Stimulated activated CD8-positive, alpha-beta memory T cell treated with anti-CD3 and anti-CD28 coated beads, Interleukin-7, amount 100 ng/mL, for 4 hours (primary cell): ENCODE data around the gene NPTN.
"Not testable (repeated sequence)": the region's sequence is repeated elsewhere in the genome, so short reads cannot be mapped to it uniquely, and the experiment has no call there.

Experiments used
- DNase-seq, 2 donors: peaks; one replicate each; pipeline ENCODE4 v3.0.0-alpha.2; 2020; ENCODE audit warnings: low read depth in 2 of 2

The NPTN gene

DNA sequence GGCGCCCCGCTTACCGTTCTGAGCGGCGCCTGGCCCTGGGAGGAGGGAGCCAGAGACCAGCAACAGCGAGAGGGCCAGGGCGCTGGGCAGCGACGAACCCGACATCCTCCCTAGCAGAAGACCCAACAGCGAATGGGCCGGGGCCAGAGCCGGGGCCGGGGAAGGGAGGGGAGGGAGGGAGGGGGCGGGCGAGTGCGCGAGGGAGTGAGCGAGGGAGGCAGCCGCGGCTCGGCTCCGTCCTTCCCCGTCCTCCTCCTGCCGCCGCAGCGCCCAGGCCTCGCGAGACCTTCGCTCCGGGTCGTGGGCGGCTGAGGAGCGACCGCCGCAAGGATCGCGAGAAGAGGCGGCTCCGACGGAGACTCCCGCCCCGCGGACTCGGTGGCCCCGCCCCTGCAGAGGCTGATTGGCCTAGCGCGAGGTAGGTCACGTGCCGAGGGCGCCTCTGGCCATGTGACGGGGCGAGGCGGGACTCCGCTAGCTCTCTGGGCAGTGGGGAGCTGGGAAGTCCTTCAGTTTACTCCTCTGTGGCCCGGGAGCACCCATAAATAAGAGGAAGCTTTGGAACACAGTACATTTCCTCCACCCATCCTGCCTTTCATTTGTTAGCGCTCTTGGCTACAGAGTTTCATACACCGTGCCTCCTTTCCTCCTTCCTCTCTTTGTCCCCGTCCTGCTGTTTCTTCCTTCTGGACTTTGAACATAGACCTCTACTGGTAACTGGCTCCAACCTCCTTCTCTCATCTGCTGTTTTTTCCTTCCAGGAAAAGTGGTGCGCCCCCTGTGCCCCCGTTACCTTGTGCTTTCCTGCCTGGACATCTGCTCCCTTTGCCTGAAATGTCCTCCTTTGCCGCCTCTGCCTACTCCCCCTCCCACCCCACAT is at the start of gene NPTN:
Gene NPTN, minus strand, starts transcription at position 279 of the 880 bp plus-strand sequence. Its CDS starts 174 bp downstream, at position 105.
- peak; percentile 96 to 99 for DNase-seq

DNA sequence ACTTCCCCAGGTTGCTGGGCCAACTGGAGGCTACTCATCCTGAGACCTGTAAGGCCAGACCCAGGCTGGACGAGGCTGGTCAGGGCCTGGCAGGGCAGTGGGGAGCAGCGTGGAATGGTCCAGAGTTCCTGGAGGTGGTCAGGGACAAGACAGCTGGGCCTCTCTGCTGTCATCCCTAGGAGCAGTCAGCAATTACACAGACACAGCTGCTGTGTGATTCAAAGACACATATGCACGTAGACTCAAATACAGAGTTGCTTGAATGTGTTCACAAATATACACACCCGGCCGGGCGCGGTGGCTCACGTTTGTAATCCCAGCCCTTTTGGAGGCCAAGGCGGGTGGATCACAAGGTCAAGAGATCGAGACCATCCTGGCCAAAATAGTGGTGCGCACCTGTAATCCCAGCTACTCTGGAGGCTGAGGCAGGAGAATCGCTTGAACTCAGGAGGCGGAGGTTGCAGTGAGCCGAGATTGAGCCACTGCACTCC is 49.5 kb upstream of the NPTN start:
- DNase-seq, result no peak

DNA sequence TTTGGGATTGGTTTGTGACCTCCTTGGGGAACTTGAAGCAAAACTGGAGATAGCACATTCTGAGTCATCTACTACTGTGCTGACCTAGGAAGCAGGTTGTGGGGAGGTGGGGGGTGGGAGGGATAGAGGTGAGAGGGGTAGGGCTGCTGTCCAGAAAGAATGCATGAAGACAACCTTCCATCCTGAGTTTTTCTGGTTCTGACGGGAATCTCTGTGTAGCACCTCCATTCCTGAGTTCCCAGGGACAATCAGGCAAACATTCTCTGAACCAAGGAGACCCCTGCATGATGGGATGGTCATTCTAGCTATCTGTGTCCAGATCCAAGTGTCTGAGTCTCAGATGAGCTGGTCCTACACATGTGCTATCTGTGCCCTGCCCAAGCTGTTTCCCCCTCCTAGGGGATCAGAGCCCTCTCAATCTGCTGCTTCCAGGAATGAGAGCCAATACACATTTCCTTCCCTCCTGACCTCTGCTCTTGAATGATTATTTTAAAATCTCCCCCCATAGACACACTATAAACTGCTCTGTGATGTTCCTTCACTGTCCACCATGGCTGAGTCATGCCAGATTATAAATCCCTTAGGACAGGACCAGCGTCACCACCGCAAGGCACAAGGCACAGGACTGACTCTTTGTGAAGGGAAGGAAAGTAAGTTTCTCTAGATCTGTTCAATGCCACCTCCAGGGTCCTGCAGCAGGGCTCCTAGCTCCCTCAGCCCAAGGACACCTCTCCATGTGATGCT is 48.8 kb upstream of the NPTN start:
- DNase-seq, result no peak

DNA sequence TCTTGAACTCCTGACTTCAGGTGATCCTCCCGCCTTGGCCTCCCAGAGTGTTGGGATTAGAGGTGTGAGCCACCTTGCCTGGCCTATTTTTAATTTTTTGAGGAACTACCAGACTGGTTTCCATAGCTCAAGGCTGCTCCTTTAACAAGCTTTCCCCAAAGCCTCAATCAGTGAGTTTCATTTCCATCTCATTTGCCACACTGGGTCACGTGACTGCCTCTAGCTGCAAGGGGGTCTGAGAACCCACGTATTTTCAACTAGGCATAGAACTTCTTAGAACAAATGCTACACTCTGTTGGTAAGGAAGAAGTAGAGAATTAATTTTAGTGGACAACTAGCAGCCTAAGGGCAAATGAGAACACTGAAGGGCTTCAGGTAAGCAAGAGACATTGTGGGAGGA is 47.9 kb upstream of the NPTN start:
- no peak for DNase-seq

DNA sequence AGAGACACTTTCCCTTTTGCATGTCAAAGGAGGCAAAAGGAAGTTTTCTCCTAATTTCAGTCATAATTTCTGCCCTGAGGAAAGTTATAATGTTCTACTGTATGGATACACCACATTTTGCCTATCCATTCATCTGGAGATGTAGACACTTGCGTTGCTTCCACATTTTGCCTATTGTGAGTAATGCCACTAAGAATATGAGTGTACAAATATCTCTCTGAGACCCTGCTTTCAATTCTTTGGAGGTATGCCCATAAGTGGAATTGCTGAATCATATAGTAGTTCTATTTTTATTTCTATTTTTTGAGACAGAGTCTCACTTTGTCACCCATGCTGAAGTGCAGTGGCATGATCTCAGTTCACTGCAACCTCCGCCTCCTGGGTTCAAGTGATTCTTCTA is 47.4 kb upstream of the NPTN start:
- DNase-seq, result no peak

DNA sequence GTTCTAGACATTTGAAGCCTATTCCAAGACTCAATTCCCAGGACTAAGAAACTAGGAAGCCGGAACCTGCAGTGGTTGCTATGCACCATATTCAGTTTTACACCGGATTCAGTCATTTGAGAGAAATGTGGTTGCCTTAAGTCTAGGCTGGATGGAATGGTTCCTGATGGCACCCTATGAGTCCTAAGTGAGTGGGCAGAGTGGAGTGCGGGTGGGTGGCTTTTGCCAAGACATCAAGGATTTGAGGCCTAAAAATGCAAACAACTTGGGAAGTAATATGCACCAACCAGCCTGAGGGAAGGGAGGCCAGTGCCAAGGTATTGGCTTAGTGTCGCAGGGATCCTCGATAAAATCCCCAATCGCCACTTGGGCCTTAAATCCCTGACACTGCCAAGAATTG is 46.8 kb upstream of the NPTN start:
- no peak for DNase-seq

DNA sequence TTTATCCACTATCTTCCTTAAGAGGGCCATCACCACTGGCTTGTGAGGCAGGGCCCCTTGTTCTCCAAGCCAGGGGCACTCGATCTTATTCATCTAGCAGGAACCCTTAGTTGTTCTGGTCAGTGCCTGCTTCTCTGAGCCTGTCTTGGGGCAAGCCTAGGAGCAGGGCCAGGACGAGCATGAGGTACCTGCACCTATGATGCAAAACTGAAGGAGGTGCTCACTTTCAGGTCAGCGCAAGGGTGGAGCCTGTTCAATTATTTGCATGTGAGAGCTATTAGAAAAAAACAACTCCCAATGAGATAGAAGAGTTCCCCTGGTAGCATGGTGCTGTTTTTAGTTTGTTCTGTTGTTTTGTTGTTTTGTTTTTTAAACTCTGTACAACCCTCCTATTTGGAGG is 46.0 kb upstream of the NPTN start:
- no peak for DNase-seq

DNA sequence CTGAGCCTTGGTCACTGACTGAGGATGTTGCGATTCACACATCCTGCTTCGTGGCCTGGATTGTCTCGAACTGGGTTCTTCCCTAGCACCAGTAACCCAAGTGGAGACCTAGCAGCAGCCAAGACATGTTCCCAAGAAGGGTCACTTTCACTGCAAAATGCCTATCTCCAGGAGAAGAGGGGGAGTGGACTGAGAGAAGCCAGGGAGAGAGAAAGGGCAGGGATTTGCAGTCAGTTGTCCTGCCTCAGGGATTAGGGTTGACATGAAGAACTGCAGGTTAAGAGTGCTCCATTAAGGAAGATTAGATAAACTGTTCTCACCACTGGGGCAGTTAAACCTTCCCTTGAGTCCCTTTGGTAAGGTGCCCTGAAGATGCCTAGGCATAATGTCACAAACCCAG is 45.3 kb upstream of the NPTN start:
- no peak for DNase-seq

DNA sequence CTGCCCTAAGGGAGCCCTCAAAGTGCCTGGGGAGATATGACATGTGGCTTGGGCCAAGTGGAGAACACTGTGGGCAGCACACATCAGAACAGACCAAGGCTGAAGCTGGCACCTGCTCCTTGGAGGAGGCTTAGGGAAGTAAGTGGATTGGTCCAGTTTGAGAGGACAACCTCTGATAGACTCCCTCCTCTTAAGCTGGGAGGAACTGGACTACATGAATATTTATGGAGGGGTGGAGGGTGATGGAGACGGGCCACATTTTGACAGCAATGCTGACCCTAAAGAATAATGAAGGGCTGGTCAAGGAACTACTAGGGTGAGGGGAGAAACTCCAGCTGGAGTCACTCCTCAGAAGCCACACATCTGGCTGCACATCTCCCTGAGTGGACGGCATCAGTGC is 44.5 kb upstream of the NPTN start:
- no peak for DNase-seq

DNA sequence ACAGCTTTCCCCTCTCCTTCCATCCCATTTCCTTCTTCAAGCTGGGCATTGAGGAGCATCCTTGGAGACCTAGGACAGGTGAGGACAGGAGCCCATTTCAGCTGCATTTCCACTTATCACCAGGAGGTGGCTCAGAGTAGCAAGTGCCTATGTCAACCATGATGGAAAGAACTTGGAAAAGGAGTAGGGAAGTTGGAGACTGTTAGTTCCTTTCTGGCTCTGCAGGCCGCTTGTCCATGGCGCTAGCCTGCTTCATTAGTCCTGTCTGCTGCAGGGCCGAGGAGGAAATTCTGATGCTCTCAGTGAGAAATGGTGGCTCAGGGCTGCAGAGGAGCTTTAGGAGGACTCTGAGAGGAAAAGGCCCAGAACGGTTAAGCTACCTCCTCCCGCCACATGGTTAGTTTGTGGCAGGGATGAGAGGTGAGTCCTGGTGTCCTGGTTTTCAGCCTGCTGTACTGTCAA is 44.0 kb upstream of the NPTN start:
- no peak for DNase-seq

DNA sequence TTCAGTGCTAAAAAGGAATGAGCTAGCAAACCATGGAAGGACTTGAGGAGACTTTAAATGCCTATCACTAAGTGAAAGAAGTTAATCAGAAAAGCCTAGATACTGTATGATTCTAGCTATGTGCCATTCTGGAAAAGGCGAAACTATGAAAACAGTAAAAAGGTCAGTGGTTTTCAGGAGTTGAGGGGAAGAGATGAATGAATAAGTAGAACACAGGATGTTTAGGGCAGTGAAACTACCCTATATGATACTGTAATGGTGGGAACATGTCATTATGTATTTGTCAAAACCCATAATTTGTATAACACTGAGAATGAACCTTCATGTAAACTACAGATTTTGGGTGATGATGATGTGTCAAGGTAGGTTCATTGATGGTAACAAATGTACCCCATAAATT is 41.4 kb upstream of the NPTN start:
- no peak for DNase-seq

DNA sequence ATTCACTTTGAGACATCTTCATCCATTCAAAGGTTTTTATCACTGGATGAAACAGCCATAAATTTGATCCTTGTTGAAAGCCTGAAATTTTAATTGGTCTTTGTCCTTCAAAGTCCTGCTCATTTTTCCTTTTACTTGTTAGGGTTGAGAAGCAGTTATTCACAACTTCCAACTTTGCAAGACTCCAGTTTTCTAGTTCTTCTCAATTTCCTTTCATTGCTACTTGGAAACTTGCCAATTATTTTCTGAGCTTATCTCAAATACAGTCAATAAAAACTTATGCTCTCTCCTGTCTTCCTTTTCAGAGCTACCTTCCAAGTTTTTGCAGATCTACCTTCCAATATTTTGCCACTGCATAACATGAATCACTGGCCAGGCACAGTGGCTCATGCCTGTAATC is 27.3 kb upstream of the NPTN start:
- DNase-seq, result no peak

DNA sequence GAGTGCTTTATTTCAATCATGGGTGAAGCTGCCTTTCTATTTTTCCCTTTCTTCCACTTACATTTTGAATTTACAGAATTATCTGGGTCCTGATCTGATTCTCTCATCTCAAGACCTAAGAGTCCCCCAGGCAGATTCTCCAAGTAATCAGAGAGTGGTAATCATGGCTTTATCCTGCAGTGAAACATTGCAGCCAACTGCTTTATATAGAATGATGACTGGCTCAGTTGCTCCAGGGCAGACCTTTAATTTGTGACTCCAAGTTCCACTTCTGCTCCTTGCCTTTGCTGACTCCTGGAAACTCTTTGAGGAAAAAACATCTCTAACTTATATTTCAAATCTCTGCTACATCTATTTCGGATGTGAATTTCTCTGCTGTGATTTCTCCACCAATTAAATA is 25.5 kb upstream of the NPTN start:
- DNase-seq, result no peak

DNA sequence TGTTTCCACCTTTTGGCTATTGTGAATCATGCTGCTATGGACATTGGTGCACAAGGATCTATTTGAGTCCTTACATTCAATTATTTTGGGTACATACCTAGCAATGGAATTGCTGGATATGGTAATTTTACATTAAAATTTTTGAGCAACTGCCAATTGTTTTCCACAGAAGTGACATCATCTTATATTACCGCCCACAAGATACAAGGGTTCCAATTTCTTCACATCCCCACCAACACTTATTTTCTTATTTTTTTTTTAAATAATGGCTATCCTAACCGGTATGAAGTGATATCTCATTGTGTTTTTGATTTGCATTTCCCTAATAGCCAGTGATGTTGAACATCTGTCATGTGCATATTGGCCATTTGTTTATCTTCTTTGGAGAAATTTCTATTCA is 22.5 kb upstream of the NPTN start:
- no peak for DNase-seq

DNA sequence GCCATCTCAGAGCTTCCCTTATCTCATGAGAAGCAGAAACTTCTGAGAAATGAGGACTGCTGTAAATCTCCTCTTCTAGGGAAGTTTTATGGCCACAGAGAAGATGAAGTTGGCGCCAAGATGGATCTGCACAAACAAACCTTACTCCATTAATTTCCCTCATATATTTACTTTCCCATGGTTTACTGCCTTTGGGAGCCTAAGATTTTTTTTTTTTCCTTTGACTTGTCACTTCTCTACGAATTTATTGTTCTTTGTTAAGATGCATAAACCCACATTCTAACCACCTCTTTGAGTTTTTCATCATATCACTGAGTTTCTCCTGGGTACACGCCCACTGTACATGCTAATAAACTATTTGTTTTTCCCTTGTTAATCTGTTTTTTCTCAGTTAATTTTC is 21.5 kb upstream of the NPTN start:
- no peak for DNase-seq

DNA sequence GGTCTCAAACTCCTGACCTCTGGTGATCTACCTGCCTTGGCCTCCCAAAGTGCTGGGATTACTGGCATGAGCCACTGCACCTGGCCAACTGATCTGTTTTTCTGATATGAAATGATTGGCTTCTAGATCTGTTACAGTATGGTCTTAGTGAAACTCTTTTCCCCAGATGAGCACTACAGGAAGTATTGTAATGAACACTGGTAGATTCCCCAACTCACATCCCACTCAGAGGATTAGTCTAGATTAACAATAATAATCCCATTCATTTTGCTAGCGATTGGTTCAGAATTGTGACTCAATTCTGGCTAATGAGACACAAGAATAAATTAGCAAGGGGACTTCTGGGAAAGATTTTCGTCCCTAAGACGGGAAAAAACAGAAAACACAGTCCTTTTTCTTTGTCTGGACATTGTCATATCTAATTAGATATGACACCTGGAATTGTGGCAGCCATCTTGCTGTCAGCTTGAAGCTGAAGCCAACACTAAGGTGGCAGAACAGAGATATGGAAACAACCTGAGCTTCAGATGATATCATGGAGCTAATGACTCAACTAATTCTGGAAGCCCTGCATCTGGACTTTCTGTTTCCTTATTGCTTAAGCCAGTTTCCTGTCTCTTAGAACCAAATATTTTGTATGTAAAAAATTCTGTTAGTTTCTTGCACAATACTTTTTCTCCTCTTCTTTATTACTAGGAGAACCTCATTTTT is 17.4 kb upstream of the NPTN start:
- DNase-seq, result no peak

DNA sequence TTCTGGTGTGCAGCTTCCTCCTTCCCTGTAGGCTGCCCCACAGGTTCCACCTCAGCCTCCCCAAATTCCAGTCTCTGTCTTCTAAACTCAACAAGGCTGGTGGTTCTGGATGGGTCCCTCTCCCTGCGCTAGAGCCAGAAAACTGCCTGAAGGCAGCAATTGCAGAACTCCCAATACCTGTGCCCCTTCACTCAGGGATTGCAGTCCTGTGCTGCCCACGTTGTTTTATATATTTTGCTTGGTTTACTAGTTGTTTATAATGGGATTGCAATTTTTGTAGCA is 14.8 kb upstream of the NPTN start:
- DNase-seq, result no peak

DNA sequence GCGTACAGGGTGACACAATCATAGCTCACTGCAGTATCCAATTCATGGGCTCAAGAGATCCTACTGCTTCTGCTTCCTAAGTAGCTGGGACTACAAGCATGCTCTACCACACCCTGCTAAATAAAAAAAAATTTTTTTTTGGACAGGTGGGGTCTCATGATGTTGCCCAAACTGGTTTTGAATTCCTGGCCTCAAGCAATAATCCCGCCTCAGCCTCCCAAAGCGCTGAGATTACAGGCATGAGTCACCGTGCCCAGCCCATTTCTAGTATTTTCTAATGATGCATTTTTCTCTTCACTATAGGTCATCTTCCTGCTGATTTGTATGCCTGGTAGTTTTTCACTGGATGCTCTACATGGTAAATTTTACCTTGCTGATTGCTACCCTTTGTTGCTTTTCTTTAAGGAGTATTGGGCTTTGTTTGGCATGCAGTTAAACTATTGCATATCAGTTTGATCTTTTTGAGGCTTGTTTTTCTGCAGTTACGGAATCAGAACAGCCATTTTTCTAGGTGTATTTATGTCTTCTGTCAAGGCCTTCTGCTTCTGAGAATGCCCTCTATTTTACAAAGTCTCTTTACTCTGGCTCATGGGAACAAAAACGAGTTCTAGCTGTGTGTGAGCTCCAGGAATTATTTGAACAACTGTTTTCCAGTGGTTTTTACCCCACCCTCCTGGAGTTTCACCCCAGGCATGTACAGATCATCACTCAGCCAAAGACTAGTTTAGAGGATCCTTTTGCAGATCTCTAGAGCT is 14.2 kb upstream of the NPTN start:
- DNase-seq, result no peak

DNA sequence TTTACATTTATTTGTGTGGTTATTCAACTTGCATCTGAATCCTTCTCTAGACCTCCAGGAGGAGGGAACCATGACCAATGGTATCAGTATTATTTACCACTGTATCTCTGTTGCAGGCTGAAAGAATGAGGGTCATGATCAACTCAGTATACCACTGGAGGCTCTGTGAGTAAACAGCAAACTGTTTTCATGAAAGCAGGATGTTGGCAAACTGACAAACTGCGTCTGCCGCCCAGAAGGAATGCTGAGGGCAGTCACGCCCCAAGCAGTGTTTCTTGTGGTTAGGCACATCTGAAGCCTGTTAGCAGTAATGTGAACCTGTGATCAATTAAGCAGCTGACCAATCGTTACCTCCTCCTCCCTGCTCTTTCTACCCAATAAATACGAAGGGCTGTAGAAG is 6.3 kb upstream of the NPTN start:
- DNase-seq, result not testable (repeated sequence)

DNA sequence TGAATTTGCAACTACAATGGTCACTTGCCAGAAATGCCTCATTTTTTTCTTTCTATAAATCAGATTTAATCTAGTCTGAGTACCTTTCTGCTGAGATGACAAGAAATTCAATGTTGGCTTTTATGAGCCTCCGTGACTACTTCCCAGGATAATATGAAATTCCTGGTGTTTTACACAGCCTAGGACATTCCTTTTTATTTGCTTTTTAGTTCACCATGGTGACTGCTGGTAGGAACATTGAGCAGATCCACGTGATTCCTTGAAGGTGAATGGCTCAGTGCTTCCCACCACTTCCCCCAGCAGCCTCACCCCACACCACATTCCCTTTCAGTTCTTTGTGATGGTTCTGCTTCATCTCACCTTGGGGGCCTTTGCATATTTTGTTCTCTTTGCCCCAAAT is 4.3 kb upstream of the NPTN start:
- DNase-seq, result no peak

DNA sequence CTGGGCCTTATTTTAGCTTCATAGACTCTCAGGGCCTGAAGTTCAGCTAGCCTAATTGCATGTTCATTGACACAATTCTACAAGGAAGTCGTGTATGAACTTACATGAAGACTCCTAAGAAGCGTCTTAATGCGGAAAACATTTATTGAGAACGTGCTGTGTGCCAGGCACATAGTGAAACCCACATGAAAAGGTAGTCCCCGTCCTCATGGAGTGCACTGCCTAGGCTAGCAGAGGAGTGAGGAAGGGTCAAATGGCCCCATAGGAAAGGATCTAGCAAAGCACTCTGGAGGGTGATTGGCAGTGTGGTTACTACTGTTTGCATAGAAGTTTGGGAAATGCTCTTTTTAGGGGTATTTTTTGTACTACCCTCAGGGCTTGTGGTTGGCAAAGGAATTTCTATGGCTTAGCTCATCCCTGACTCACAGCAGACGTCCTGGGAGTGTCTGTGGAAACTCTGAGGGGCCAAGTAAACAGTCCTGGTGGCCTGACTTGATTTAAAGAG is 854 bp upstream of the NPTN start:
- DNase-seq, result no peak

DNA sequence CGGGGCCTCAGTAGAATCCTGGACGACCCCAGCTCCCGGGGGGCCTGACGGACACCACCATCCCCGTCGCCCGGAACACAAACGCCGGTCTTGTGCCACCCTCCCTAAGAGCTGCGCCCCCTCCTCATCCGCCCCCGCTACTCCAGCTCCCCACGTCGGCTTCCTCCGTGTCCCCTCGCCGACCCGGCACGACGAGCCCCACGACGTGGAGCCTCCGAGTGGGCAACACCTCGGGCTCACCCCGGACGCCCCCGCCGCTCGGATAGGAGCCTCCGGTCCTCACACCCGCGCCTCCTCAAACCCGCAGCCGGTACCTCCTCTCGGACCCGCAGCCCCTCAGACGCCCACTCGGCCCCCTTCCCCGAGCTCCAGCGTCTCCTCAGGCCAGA is 525 bp downstream of the NPTN start:
- no peak for DNase-seq
